H1 (cell line): ENCODE results near the gene ZNF358. TPM values are rescaled to one million over a fixed set of nuclear protein-coding genes. Genes with fewer than 3 reads are reported as not detected.

Experiments
- CTCF ChIA-PET: fragments of 300-600 bp; sonication (Branson Sonifier 250); formaldehyde crosslinking; loops from one replicate; lab custom pipeline; 2021; ENCODE audit not compliant: partially characterized antibody; lab: Charles Lee
- POLR2A ChIA-PET: fragments of 300-600 bp; sonication (Branson Sonifier 250); formaldehyde crosslinking; loops from one replicate; lab custom pipeline; 2021; ENCODE audit warnings: inconsistent platforms; ENCODE audit not compliant: partially characterized antibody; lab: Charles Lee
- DNase-seq, 2 experiments: peaks; one replicate each; pipeline versions ENCODE4 v3.0.0 to v3.0.0-alpha.2; 2010 to 2022; ENCODE audit warnings: low spot score in 2 of 2, low read depth in 1 of 2, mixed read lengths in 1 of 2
- FAIRE-seq: peaks from 2 replicates; lab custom pipeline; 2011; peaks lifted over from hg19 to GRCh38; lab: Jason Lieb, UNC
- H2AFZ ChIP-seq: 2 replicates; pipeline ENCODE4 v1.8.1; 2012; ENCODE audit warnings: low read length, inconsistent platforms
- H2AK5ac ChIP-seq: 2 replicates; pipeline ENCODE4 v1.6.1; 2013; ENCODE audit warnings: low read depth, low read length
- H2BK120ac ChIP-seq: replicated peaks from 2 replicates; pipeline ENCODE3; 2013; ENCODE audit warnings: low read depth, low read length, inconsistent platforms
- H2BK12ac ChIP-seq: 2 replicates; pipeline ENCODE4 v1.6.1; 2013; ENCODE audit warnings: low read depth, low read length
- H2BK15ac ChIP-seq: 2 replicates; pipeline ENCODE4 v1.6.1; 2013; ENCODE audit warnings: low read length
- H2BK20ac ChIP-seq: 2 replicates; pipeline ENCODE4 v1.6.1; 2013; ENCODE audit warnings: low read length
- H2BK5ac ChIP-seq: 2 replicates; pipeline ENCODE4 v1.6.1; 2013; ENCODE audit warnings: low read depth, low read length
- H3K14ac ChIP-seq: 2 replicates; pipeline ENCODE4 v1.6.1; 2013; ENCODE audit warnings: inconsistent platforms; ENCODE audit not compliant: insufficient read length
- H3K18ac ChIP-seq: 2 replicates; pipeline ENCODE4 v1.6.1; 2013; ENCODE audit warnings: low read length; ENCODE audit errors: extremely low read depth
- H3K23ac ChIP-seq: 2 replicates; pipeline ENCODE4 v1.6.1; 2013; ENCODE audit warnings: inconsistent platforms; ENCODE audit not compliant: insufficient read length
- H3K23me2 ChIP-seq: 2 replicates; pipeline ENCODE4 v1.6.1; 2013; ENCODE audit warnings: low read depth, low read length
- H3K27ac ChIP-seq: 2 replicates; pipeline ENCODE4 v1.6.1; 2011; ENCODE audit warnings: low read depth, low read length, inconsistent platforms
- H3K27me3 ChIP-seq, 4 experiments: replicated peaks in 1 of 4; 1 replicate in 1 of 4; 2 replicates in 3 of 4; pipeline versions ENCODE4 v1.6.1 to v1.8.1; 2011 to 2013; ENCODE audit warnings: low read length in 3 of 4, mild to moderate bottlenecking in 3 of 4, inconsistent platforms in 2 of 4, mixed read lengths in 2 of 4, moderate library complexity in 1 of 4; ENCODE audit not compliant: control insufficient read depth in 3 of 4, insufficient read depth in 3 of 4; ENCODE audit errors: extremely low read depth in 1 of 4
- H3K36me3 ChIP-seq, 4 experiments: 2 replicates each; pipeline versions ENCODE4 v1.6.1 to v1.8.1; 2011 to 2013; ENCODE audit warnings: mild to moderate bottlenecking in 4 of 4, low read length in 3 of 4, moderate library complexity in 2 of 4, control low read depth in 1 of 4, inconsistent platforms in 1 of 4; ENCODE audit not compliant: insufficient read depth in 4 of 4, control insufficient read depth in 2 of 4
- H3K4ac ChIP-seq: replicated peaks from 2 replicates; pipeline ENCODE3; 2013; ENCODE audit warnings: low read length, low read depth, mixed read lengths, inconsistent platforms; ENCODE audit not compliant: insufficient read length
- H3K4me1 ChIP-seq, 4 experiments: replicated peaks in 1 of 4; 1 replicate in 1 of 4; 2 replicates in 3 of 4; pipeline versions ENCODE4 v1.6.1 to v1.8.1; 2011 to 2013; ENCODE audit warnings: low read length in 3 of 4, inconsistent platforms in 2 of 4, mixed read lengths in 1 of 4; ENCODE audit not compliant: insufficient read depth in 4 of 4, control insufficient read depth in 3 of 4
- H3K4me2 ChIP-seq, 2 experiments: 2 replicates each; pipeline versions ENCODE4 v1.6.1 to v1.8.1; 2011 to 2013; ENCODE audit warnings: low read depth in 2 of 2, low read length in 2 of 2, control low read depth in 1 of 2, inconsistent platforms in 1 of 2, mild to moderate bottlenecking in 1 of 2; ENCODE audit not compliant: insufficient read depth in 1 of 2
- H3K4me3 ChIP-seq, 4 experiments: fragments of 200-600, 300-600 bp in 1 of 4; sonication (generic), shearing (Covaris generic), sonication (Bioruptor Twin) in 1 of 4; 2 replicates each; pipeline versions ENCODE4 v1.5.1 to v1.8.1; 2011 to 2016; ENCODE audit warnings: low read length in 4 of 4, low read depth in 3 of 4, control low read depth in 2 of 4, inconsistent platforms in 2 of 4, mild to moderate bottlenecking in 2 of 4, mixed read lengths in 1 of 4, moderate library complexity in 1 of 4; ENCODE audit not compliant: insufficient read depth in 2 of 4; ENCODE audit errors: extremely low read depth in 1 of 4
- H3K56ac ChIP-seq: replicated peaks from 2 replicates; pipeline ENCODE3; 2013; ENCODE audit warnings: low read depth, mild to moderate bottlenecking, mixed read lengths, low read length, inconsistent platforms; ENCODE audit not compliant: insufficient read length
- H3K79me1 ChIP-seq: 2 replicates; pipeline ENCODE4 v1.6.1; 2013; ENCODE audit warnings: low read depth, low read length, control low read depth
- H3K79me2 ChIP-seq, 2 experiments: 2 replicates each; pipeline versions ENCODE4 v1.6.1 to v1.8.1; 2012 to 2013; ENCODE audit warnings: low read length in 2 of 2, mild to moderate bottlenecking in 2 of 2, inconsistent platforms in 1 of 2; ENCODE audit not compliant: insufficient read depth in 2 of 2, control insufficient read depth in 1 of 2
- H3K9ac ChIP-seq, 4 experiments: replicated peaks in 1 of 4; 1 replicate in 1 of 4; 2 replicates in 3 of 4; pipeline versions ENCODE4 v1.6.1 to v1.8.1; 2011 to 2013; ENCODE audit warnings: low read depth in 3 of 4, low read length in 3 of 4, control low read depth in 2 of 4, mild to moderate bottlenecking in 2 of 4, moderate library complexity in 2 of 4, inconsistent platforms in 1 of 4; ENCODE audit errors: extremely low read depth in 1 of 4
- H3K9me3 ChIP-seq, 2 experiments: 2 replicates each; pipeline versions ENCODE4 v1.6.1 to v1.8.1; 2012 to 2013; ENCODE audit warnings: mild to moderate bottlenecking in 2 of 2, moderate library complexity in 2 of 2, control low read depth in 1 of 2, inconsistent platforms in 1 of 2, low read depth in 1 of 2, low read length in 1 of 2, mixed read lengths in 1 of 2; ENCODE audit not compliant: insufficient read depth in 2 of 2
- H4K20me1 ChIP-seq, 2 experiments: replicated peaks in 1 of 2; 2 replicates each; pipeline versions ENCODE3 to v1.8.1; 2011 to 2013; ENCODE audit warnings: inconsistent platforms in 2 of 2, low read length in 2 of 2, mild to moderate bottlenecking in 1 of 2; ENCODE audit not compliant: insufficient read depth in 2 of 2, control insufficient read depth in 1 of 2
- H4K5ac ChIP-seq: 2 replicates; pipeline ENCODE4 v1.6.1; 2013; ENCODE audit warnings: low read length, low read depth, mixed read lengths, inconsistent platforms; ENCODE audit not compliant: insufficient read length
- H4K8ac ChIP-seq: 2 replicates; pipeline ENCODE4 v1.8.0; 2013; ENCODE audit warnings: mild to moderate bottlenecking, moderate library complexity, low read length, inconsistent platforms; ENCODE audit not compliant: insufficient read depth; ENCODE audit errors: extremely low read depth
- H4K91ac ChIP-seq: replicated peaks from 2 replicates; pipeline ENCODE3; 2013; ENCODE audit warnings: low read length, mixed read lengths, inconsistent platforms; ENCODE audit not compliant: insufficient read length
- BCL11A ChIP-seq, 2 experiments: IDR thresholded peaks; one replicate each; pipeline ENCODE4 v1.6.1; 2011; ENCODE audit warnings: low read depth in 2 of 2, low read length in 2 of 2, mild to moderate bottlenecking in 2 of 2
- CHD1 ChIP-seq: IDR thresholded peaks from 2 replicates; pipeline ENCODE4 v1.6.1; 2012; ENCODE audit warnings: low read depth, low read length, improper control_type of control experiment
- E2F6 ChIP-seq: IDR thresholded peaks from 2 replicates; pipeline ENCODE4 v1.6.1; 2012; ENCODE audit warnings: inconsistent platforms
- FOSL1 ChIP-seq: IDR thresholded peaks from 2 replicates; pipeline ENCODE4 v1.6.1; 2011; ENCODE audit warnings: mild to moderate bottlenecking, low read depth, low read length, moderate library complexity; ENCODE audit not compliant: insufficient read depth
- NRF1 ChIP-seq: IDR thresholded peaks from 2 replicates; pipeline ENCODE4 v1.6.1; 2011; ENCODE audit warnings: mild to moderate bottlenecking, low read depth, low read length, improper control_type of control experiment
- RXRA ChIP-seq: IDR thresholded peaks from 2 replicates; pipeline ENCODE4 v1.6.1; 2011; ENCODE audit warnings: low read depth, mild to moderate bottlenecking, low read length, moderate library complexity; ENCODE audit not compliant: insufficient read depth
- SIN3A ChIP-seq, 2 experiments: IDR thresholded peaks in 1 of 2; conservative IDR thresholded peaks in 1 of 2; 2 replicates each; pipeline ENCODE4 v1.6.1; 2011 to 2012; ENCODE audit warnings: low read length in 2 of 2, improper control_type of control experiment in 1 of 2, low read depth in 1 of 2, mild to moderate bottlenecking in 1 of 2
- SIRT6 ChIP-seq: IDR thresholded peaks from one replicate; pipeline ENCODE4 v1.7.1; 2012; ENCODE audit warnings: low read length, inconsistent platforms
- SP1 ChIP-seq: IDR thresholded peaks from 2 replicates; pipeline ENCODE4 v1.6.1; 2011; ENCODE audit warnings: low read depth, low read length
- TAF1 ChIP-seq: IDR thresholded peaks from 2 replicates; pipeline ENCODE4 v1.6.1; 2011; ENCODE audit warnings: mild to moderate bottlenecking, low read depth, low read length
- TEAD4 ChIP-seq: IDR thresholded peaks from 2 replicates; pipeline ENCODE4 v1.6.1; 2012; ENCODE audit warnings: low read depth, low read length, inconsistent platforms, mixed read lengths
- YY1 ChIP-seq: IDR thresholded peaks from 2 replicates; pipeline ENCODE4 v1.6.1; 2011; ENCODE audit warnings: low read depth, mild to moderate bottlenecking, low read length
- WGBS, 2 experiments: shearing (Covaris generic) in 1 of 2; methylation state at CpG; one replicate each; pipeline versions ENCODE4 v1.1.6 to v1.1.7; 2013 to 2015; ENCODE audit warnings: low lambda C conversion rate in 2 of 2, mixed read lengths in 2 of 2, inconsistent platforms in 1 of 2, low coverage in 1 of 2, missing lambda C conversion rate in 1 of 2; ENCODE audit not compliant: insufficient replicate concordance in 2 of 2, insufficient coverage in 1 of 2, insufficient read length in 1 of 2; ENCODE audit errors: extremely low coverage in 1 of 2, missing lambda C conversion rate in 1 of 2; 5-methylcytosine and 5-hydroxymethylcytosine counted together
- polyA plus RNA-seq, 7 experiments: library from polyadenylated mRNA; depleted of rRNA in 3 of 7; stranded (reverse) in 5 of 7; unstranded in 2 of 7; fragments of >200 nt in 5 of 7; fragments of 200-250 nt in 2 of 7; gene quantifications; 1 replicate in 5 of 7; 2 replicates in 1 of 7; 4 replicates in 1 of 7; pipeline versions ENCODE4 v1.2.1 to v1.2.3, GENCODE V29; 2011 to 2013; ENCODE audit warnings: missing spikeins in 2 of 7, mixed read lengths in 2 of 7
- total RNA-seq: library from RNA; stranded (reverse); fragmentation: NEBNext Ultra II Directional; extraction: Animal tissue kit (Norgen Biotek cat#: 25700); gene quantifications from 2 replicates; pipeline ENCODE4 v1.2.1, GENCODE V29; 2021

Gene ZNF358
- total and polyA plus RNA-seq, 2 of the 8 experiments (the other 6 are each of a cell fraction or from before 2014, with no cell fraction given): 40.0 to 60.3 TPM

DNA sequence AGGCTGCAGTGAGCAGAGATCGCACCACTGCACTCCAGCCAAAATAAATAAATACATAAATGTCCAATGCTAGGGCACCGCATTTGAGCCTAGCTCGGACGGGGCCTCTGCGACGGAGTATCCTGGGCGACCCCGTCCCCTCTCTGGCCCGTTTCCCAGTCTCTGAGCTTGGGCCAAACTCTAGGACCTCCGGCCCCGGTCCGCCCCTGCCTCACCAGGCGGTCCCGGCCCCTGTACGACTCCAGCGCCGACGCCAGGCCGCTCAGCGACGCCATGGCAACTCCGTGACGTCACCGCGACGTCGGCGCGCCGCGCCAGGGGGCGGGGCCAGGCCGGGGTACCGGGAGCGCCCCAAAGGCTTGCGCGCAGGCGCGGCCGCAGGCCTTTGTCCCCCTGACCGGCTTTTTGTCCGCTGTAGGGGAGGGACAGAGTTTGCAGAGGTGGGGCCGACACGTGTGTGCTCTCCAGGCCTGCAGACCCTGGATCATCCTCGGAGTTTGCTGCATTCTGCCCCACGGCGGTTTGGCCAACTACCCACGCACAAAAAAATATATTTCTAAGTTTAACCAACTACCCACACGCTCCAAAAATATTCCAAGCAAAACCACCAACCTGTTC, 27.1 kb upstream of the ZNF358 start, which contains the start of gene PEX11G:
Gene PEX11G (minus strand): TSS at position 300 of the 618 bp plus-strand sequence. CDS start 25 bp downstream, at position 275.
- peak within 1 kb of the TSS; percentile 78 for H4K91ac ChIP-seq
- H3K36me3 ChIP-seq: no peaks in the 10 kb centered on the region
- H4K20me1 ChIP-seq: no peaks in the 10 kb centered on the region
- peak within 1 kb of the TSS; percentile 79 for H3K56ac ChIP-seq
- DNase-seq: peak; percentile 80 to 99
- H2AFZ ChIP-seq: peak within 1 kb of the TSS; percentile 67
- no peak within 1 kb of the TSS for H2BK12ac ChIP-seq
- 4% methylated on average over 49 of the region's 49 CpGs; no CpG with 5 or more reads in 1 of the 2 experiments for WGBS, 2 experiments
- no peak within 1 kb of the TSS for H2BK20ac ChIP-seq
- H3K4me2 ChIP-seq: peak within 1 kb of the TSS; percentile 65 to 78
- peaks cover 3 to 5% (median 4%) of the 10 kb centered on the region in 4 experiments; a peak in 6 of 7 replicates for H3K4me1 ChIP-seq
- H3K23me2 ChIP-seq: no peaks in the 10 kb centered on the region
- H3K79me2 ChIP-seq: no peaks in the 10 kb centered on the region
- peak within 1 kb of the TSS; percentile 91; the same call in 1 of the 2 replicates for H2AK5ac ChIP-seq
- H2BK15ac ChIP-seq: peak within 1 kb of the TSS; percentile 72; the same call in 1 of the 2 replicates
- H3K9me3 ChIP-seq: no peaks in the 10 kb centered on the region
- ChIA-PET CTCF (interaction anchor here (0.6 to 2.0 kb wide), 7 partner anchors 11 to 80 kb away, joined by 3 to 7 read pairs (median 4); partner anchors contain the start of gene MCOLN1), POLR2A (interaction anchor here (0.9 to 2.4 kb wide), 4 partner anchors 12 to 82 kb away, joined by 3 to 6 read pairs (median 6); no protein-coding TSS in a partner anchor)
- peak within 1 kb of the TSS; percentile 54 to 68 (median 66) for H3K4me3 ChIP-seq
- peak within 1 kb of the TSS; percentile 36 for H2BK120ac ChIP-seq
- FAIRE-seq: no peak
- H3K27ac ChIP-seq: peak within 1 kb of the TSS; percentile 67; the same call in 1 of the 2 replicates
- peak within 1 kb of the TSS; percentile 91 for H4K5ac ChIP-seq
- H3K18ac ChIP-seq: no peak within 1 kb of the TSS; the same call in 1 of the 2 replicates
- H3K14ac ChIP-seq: no peak within 1 kb of the TSS
- H3K23ac ChIP-seq: no peak within 1 kb of the TSS
- H3K79me1 ChIP-seq: no peaks in the 10 kb centered on the region
- H4K8ac ChIP-seq: peak within 1 kb of the TSS; percentile 97
- H3K4ac ChIP-seq: peak within 1 kb of the TSS; percentile 63
- H3K27me3 ChIP-seq: peaks cover 0 to 3% (median 0%) of the 10 kb centered on the region in 4 experiments; a peak in 1 of 7 replicates
- H2BK5ac ChIP-seq: peak within 1 kb of the TSS; percentile 8
- H3K9ac ChIP-seq: peak within 1 kb of the TSS in 3 of 4 experiments; percentile 60 to 64 (median 61); a peak in 6 of 7 replicates
- TF ChIP-seq YY1 (peak; percentile 66; the same call in 1 of the 2 replicates), TAF1 (peak; percentile 75), FOSL1 (no peak), SIRT6 (no peak), NRF1 (peak; percentile 64), BCL11A (IDR thresholded peaks at IDR 0.05; ENCODE audit: low read depth in 2 of 2, low read length in 2 of 2) (no peak), TEAD4 (no peak), RXRA (no peak), CHD1 (no peak), SIN3A (conservative IDR thresholded peaks at IDR 0.05 in 1 of 2, IDR thresholded peaks at IDR 0.05 in 1 of 2; ENCODE audit: low read depth in 1 of 2, low read length in 2 of 2) (peak; percentile 58; a peak in 1 of 4 replicates), SP1 (peak; percentile 64; the same call in 1 of the 2 replicates), E2F6 (peak; percentile 70)
